Astrocyte of the cerebellum (primary cell): ENCODE results near the gene RAP1GAP.
A peak's percentile ranks its signal among the peaks of the same experiment; 100 is the strongest.

Source experiments
- DNase-seq: peaks from one replicate; pipeline ENCODE4 v3.0.0-alpha.2; 2011; ENCODE audit warnings: low read depth
- H3K4me3 ChIP-seq: 2 replicates; pipeline ENCODE4 v1.5.1; 2011; ENCODE audit warnings: mild to moderate bottlenecking, low read depth, low read length, moderate library complexity
- in situ Hi-C: cut with HindIII; loops from 2 replicates; pipeline ENCODE4 v1.10.0; 2017; ENCODE audit warnings: low sequenced_read_pairs
- TF ChIP-seq, protein P1 (sequence below): IDR thresholded peaks from 2 replicates; pipeline ENCODE4 v1.5.1; 2012; ENCODE audit warnings: low read length, low read depth, moderate library complexity, mild to moderate bottlenecking; ENCODE audit errors: missing control alignments

RAP1GAP gene

DNA sequence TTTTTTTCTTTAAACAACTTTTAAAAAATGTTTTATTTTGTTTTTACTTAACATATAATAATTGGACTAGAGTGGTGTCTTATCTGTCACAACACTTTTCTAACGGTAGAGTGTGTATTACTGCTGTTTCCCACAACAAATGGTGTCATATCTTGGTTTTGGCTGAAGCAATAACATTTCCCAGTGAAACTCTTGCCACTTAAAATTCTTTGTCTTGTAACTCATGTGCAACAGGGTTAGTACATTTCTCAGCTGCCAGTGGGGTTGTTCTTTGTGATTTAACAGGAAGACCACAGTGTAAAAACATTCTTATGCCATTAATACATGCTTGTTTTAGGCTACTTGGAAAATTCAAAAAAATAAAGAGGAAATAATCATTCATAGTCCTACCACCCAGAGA lies 116.4 kb downstream of the RAP1GAP start:
- DNase-seq = peak; percentile 92
- in situ Hi-C loops = loop anchor here (5.0 kb wide), 1 partner anchor 180 kb away; no protein-coding TSS in a partner anchor
- no peak overlapping the region for H3K4me3 ChIP-seq
- TF ChIP-seq, protein P1, sequence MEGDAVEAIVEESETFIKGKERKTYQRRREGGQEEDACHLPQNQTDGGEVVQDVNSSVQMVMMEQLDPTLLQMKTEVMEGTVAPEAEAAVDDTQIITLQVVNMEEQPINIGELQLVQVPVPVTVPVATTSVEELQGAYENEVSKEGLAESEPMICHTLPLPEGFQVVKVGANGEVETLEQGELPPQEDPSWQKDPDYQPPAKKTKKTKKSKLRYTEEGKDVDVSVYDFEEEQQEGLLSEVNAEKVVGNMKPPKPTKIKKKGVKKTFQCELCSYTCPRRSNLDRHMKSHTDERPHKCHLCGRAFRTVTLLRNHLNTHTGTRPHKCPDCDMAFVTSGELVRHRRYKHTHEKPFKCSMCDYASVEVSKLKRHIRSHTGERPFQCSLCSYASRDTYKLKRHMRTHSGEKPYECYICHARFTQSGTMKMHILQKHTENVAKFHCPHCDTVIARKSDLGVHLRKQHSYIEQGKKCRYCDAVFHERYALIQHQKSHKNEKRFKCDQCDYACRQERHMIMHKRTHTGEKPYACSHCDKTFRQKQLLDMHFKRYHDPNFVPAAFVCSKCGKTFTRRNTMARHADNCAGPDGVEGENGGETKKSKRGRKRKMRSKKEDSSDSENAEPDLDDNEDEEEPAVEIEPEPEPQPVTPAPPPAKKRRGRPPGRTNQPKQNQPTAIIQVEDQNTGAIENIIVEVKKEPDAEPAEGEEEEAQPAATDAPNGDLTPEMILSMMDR = no peak

DNA sequence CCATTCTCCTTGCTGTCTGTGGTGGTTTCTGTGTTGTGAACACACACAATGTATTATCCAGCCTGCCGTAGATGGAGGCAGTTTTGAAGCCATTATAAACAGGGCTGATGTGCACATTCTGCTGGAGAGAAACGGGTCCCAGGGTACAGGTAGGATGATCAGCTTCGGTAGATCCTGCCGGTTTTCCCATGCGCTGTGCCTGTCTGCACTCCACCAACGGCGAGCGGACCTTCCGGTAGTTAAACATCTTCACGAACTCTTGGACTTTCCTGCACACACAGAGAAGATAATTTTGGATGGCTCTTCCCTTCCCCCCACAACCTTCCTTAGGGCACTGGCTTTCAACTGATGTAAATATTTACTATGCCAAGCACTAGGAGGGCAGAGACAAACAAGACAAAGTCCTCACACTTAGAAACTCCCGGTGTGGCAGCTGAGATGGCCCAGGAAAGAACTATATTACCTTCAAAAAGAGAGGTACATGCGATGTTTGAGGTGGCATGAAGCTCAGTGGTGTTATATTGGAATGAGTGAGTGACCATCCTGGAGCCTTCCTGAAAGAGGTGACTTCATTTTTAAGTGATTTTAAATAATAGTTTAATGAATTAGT lies 118.2 kb downstream of the RAP1GAP start:
- no peak for DNase-seq
- TF ChIP-seq, protein P1 = no peak
- in situ Hi-C loops = loop anchor here (5.0 kb wide), 1 partner anchor 179 kb away; no protein-coding TSS in a partner anchor
- H3K4me3 ChIP-seq = no peak overlapping the region

DNA sequence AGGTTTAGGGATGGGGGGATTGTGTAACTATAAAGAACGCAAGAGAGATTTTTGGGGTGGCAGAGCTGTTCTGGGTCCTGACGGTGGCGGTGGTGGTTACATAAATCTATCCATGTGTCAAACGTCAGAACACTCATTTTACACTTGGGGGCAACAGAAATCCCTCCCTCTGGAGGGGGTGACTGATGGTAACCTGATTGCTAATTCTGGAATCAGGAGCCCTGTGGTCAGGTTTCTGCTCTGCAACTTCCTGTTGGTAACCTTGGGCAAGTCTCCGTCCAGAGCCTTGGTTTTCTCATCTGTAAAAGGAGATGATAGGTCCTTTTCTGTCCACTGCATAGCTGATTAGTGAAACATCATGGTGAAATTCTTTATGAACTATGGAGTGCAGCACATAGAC lies 119.1 kb downstream of the RAP1GAP start:
- TF ChIP-seq, protein P1 = no peak
- no peak overlapping the region for H3K4me3 ChIP-seq
- DNase-seq = no peak
- in situ Hi-C loops = loop anchor here (5.0 kb wide), 1 partner anchor 178 kb away; no protein-coding TSS in a partner anchor

DNA sequence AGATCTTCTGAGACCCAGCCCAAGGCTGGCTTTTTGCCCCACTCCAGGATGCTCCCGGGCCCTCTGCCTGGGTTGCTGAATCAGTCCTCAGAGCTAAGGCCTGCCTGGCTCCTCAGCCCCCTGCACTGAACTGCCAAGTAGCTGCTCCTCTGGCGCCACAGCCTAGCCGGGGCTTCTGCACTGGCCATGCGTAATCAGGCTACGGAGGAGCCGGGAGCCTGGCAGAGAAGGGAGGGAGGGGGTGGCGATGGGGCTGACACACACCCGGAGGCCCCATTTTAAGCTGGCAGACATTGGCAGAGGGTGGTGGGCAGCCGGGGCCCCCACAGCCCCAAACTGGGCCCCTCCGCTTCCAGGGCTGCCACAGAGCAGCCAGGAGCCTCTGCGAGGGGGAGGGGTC lies 121.3 kb downstream of the RAP1GAP start:
- in situ Hi-C loops = loop anchor here (10.0 kb wide), 1 partner anchor 407 kb away; no protein-coding TSS in a partner anchor
- TF ChIP-seq, protein P1 = no peak
- H3K4me3 ChIP-seq = no peak overlapping the region
- DNase-seq = no peak
